Measurements from ENCODE around the gene CELSR1.
"Not testable (repeated sequence)": the region's sequence is repeated elsewhere in the genome, so short reads cannot be mapped to it uniquely, and the experiment has no call there.

The CELSR1 gene

GRCh38 chr22:46327691-46328465 lies 209.5 kb downstream of the CELSR1 start:
- H3K27me3 ChIP-seq (ENCODE audit: low read depth, low read length) = no peaks in the 10 kb centered on the region
- no peak overlapping the region for H3K4me3 ChIP-seq (ENCODE audit: low read depth in 1 of 2, low read length in 2 of 2)
- no peaks in the 10 kb centered on the region for H3K36me3 ChIP-seq (ENCODE audit: control insufficient read depth in 1 of 2, insufficient read depth in 2 of 2, low read length in 2 of 2)
- H3K27ac ChIP-seq (ENCODE audit: low read length) = no peak overlapping the region
- no peaks in the 10 kb centered on the region for H3K4me1 ChIP-seq (ENCODE audit: control insufficient read depth in 1 of 2, insufficient read depth in 2 of 2, low read length in 2 of 2)
- H3K9me3 ChIP-seq (ENCODE audit: control insufficient read depth in 1 of 2, low read length in 2 of 2) = no peaks in the 10 kb centered on the region

GRCh38 chr22:46326066-46326680 lies 211.2 kb downstream of the CELSR1 start:
- no peaks in the 10 kb centered on the region for H3K27me3 ChIP-seq (ENCODE audit: low read depth, low read length)
- no peak overlapping the region for H3K4me3 ChIP-seq (ENCODE audit: low read depth in 1 of 2, low read length in 2 of 2)
- H3K4me1 ChIP-seq (ENCODE audit: control insufficient read depth in 1 of 2, insufficient read depth in 2 of 2, low read length in 2 of 2) = no peaks in the 10 kb centered on the region
- no peaks in the 10 kb centered on the region for H3K9me3 ChIP-seq (ENCODE audit: control insufficient read depth in 1 of 2, low read length in 2 of 2)
- no peak overlapping the region for H3K27ac ChIP-seq (ENCODE audit: low read length)
- H3K36me3 ChIP-seq (ENCODE audit: control insufficient read depth in 1 of 2, insufficient read depth in 2 of 2, low read length in 2 of 2) = no peaks in the 10 kb centered on the region

GRCh38 chr22:46323162-46323561 lies 214.3 kb downstream of the CELSR1 start:
- no peaks in the 10 kb centered on the region for H3K4me1 ChIP-seq (ENCODE audit: control insufficient read depth in 1 of 2, insufficient read depth in 2 of 2, low read length in 2 of 2)
- H3K9me3 ChIP-seq (ENCODE audit: control insufficient read depth in 1 of 2, low read length in 2 of 2) = no peaks in the 10 kb centered on the region
- H3K27ac ChIP-seq (ENCODE audit: low read length) = no peak overlapping the region
- H3K36me3 ChIP-seq (ENCODE audit: control insufficient read depth in 1 of 2, insufficient read depth in 2 of 2, low read length in 2 of 2) = no peaks in the 10 kb centered on the region
- H3K27me3 ChIP-seq (ENCODE audit: low read depth, low read length) = no peaks in the 10 kb centered on the region
- H3K4me3 ChIP-seq (ENCODE audit: low read depth in 1 of 2, low read length in 2 of 2) = no peak overlapping the region

- no peaks in the 10 kb centered on the region for H3K9me3 ChIP-seq (ENCODE audit: control insufficient read depth in 1 of 2, low read length in 2 of 2)
- no peaks in the 10 kb centered on the region for H3K27me3 ChIP-seq (ENCODE audit: low read depth, low read length)
- H3K36me3 ChIP-seq (ENCODE audit: control insufficient read depth in 1 of 2, insufficient read depth in 2 of 2, low read length in 2 of 2) = no peaks in the 10 kb centered on the region
- no peaks in the 10 kb centered on the region for H3K4me1 ChIP-seq (ENCODE audit: control insufficient read depth in 1 of 2, insufficient read depth in 2 of 2, low read length in 2 of 2)
- no peak overlapping the region for H3K4me3 ChIP-seq (ENCODE audit: low read depth in 1 of 2, low read length in 2 of 2)
- H3K27ac ChIP-seq (ENCODE audit: low read length) = no peak overlapping the region
Observed at GRCh38 chr22:46322711-46323110, 214.7 kb downstream of the CELSR1 start.

GRCh38 chr22:46320716-46321386 lies 216.6 kb downstream of the CELSR1 start:
- no peaks in the 10 kb centered on the region for H3K9me3 ChIP-seq (ENCODE audit: control insufficient read depth in 1 of 2, low read length in 2 of 2)
- H3K36me3 ChIP-seq (ENCODE audit: control insufficient read depth in 1 of 2, insufficient read depth in 2 of 2, low read length in 2 of 2) = no peaks in the 10 kb centered on the region
- H3K4me1 ChIP-seq (ENCODE audit: control insufficient read depth in 1 of 2, insufficient read depth in 2 of 2, low read length in 2 of 2) = no peaks in the 10 kb centered on the region
- H3K27ac ChIP-seq (ENCODE audit: low read length) = no peak overlapping the region
- H3K27me3 ChIP-seq (ENCODE audit: low read depth, low read length) = no peaks in the 10 kb centered on the region
- H3K4me3 ChIP-seq (ENCODE audit: low read depth in 1 of 2, low read length in 2 of 2) = no peak overlapping the region

- Histone ChIP-seq H3K27me3 (ENCODE audit: low read depth, low read length) (no peaks in the 10 kb centered on the region), H3K4me3 (ENCODE audit: low read depth in 1 of 2, low read length in 2 of 2) (no peak overlapping the region), H3K27ac (ENCODE audit: low read length) (no peak overlapping the region), H3K36me3 (ENCODE audit: control insufficient read depth in 1 of 2, insufficient read depth in 2 of 2, low read length in 2 of 2) (no peaks in the 10 kb centered on the region), H3K9me3 (ENCODE audit: control insufficient read depth in 1 of 2, low read length in 2 of 2) (no peaks in the 10 kb centered on the region), H3K4me1 (ENCODE audit: control insufficient read depth in 1 of 2, insufficient read depth in 2 of 2, low read length in 2 of 2) (no peaks in the 10 kb centered on the region)
Observed at GRCh38 chr22:46320166-46320710, 217.2 kb downstream of the CELSR1 start.

GRCh38 chr22:46319319-46319718 lies 218.1 kb downstream of the CELSR1 start:
- Histone ChIP-seq H3K36me3 (ENCODE audit: control insufficient read depth in 1 of 2, insufficient read depth in 2 of 2, low read length in 2 of 2) (no peaks in the 10 kb centered on the region), H3K4me1 (ENCODE audit: control insufficient read depth in 1 of 2, insufficient read depth in 2 of 2, low read length in 2 of 2) (no peaks in the 10 kb centered on the region), H3K4me3 (ENCODE audit: low read depth in 1 of 2, low read length in 2 of 2) (no peak overlapping the region), H3K27me3 (ENCODE audit: low read depth, low read length) (no peaks in the 10 kb centered on the region), H3K27ac (ENCODE audit: low read length) (no peak overlapping the region), H3K9me3 (ENCODE audit: control insufficient read depth in 1 of 2, low read length in 2 of 2) (no peaks in the 10 kb centered on the region)

GRCh38 chr22:46318576-46318975 lies 218.8 kb downstream of the CELSR1 start:
- no peaks in the 10 kb centered on the region for H3K27me3 ChIP-seq (ENCODE audit: low read depth, low read length)
- H3K4me1 ChIP-seq (ENCODE audit: control insufficient read depth in 1 of 2, insufficient read depth in 2 of 2, low read length in 2 of 2) = no peaks in the 10 kb centered on the region
- H3K9me3 ChIP-seq (ENCODE audit: control insufficient read depth in 1 of 2, low read length in 2 of 2) = no peaks in the 10 kb centered on the region
- no peaks in the 10 kb centered on the region for H3K36me3 ChIP-seq (ENCODE audit: control insufficient read depth in 1 of 2, insufficient read depth in 2 of 2, low read length in 2 of 2)
- H3K4me3 ChIP-seq (ENCODE audit: low read depth in 1 of 2, low read length in 2 of 2) = no peak overlapping the region
- H3K27ac ChIP-seq (ENCODE audit: low read length) = no peak overlapping the region

GRCh38 chr22:46317646-46318045 lies 219.8 kb downstream of the CELSR1 start:
- Histone ChIP-seq H3K27me3 (ENCODE audit: low read depth, low read length) (no peaks in the 10 kb centered on the region), H3K36me3 (ENCODE audit: control insufficient read depth in 1 of 2, insufficient read depth in 2 of 2, low read length in 2 of 2) (no peaks in the 10 kb centered on the region), H3K27ac (ENCODE audit: low read length) (no peak overlapping the region), H3K4me1 (ENCODE audit: control insufficient read depth in 1 of 2, insufficient read depth in 2 of 2, low read length in 2 of 2) (no peaks in the 10 kb centered on the region), H3K9me3 (ENCODE audit: control insufficient read depth in 1 of 2, low read length in 2 of 2) (no peaks in the 10 kb centered on the region), H3K4me3 (ENCODE audit: low read depth in 1 of 2, low read length in 2 of 2) (no peak overlapping the region)

- Histone ChIP-seq H3K27me3 (ENCODE audit: low read depth, low read length) (no peaks in the 10 kb centered on the region), H3K4me3 (ENCODE audit: low read depth in 1 of 2, low read length in 2 of 2) (no peak overlapping the region), H3K9me3 (ENCODE audit: control insufficient read depth in 1 of 2, low read length in 2 of 2) (no peaks in the 10 kb centered on the region), H3K36me3 (ENCODE audit: control insufficient read depth in 1 of 2, insufficient read depth in 2 of 2, low read length in 2 of 2) (no peaks in the 10 kb centered on the region), H3K4me1 (ENCODE audit: control insufficient read depth in 1 of 2, insufficient read depth in 2 of 2, low read length in 2 of 2) (no peaks in the 10 kb centered on the region), H3K27ac (ENCODE audit: low read length) (no peak overlapping the region)
Observed at GRCh38 chr22:46315976-46316375, 221.4 kb downstream of the CELSR1 start.

- H3K4me1 ChIP-seq (ENCODE audit: control insufficient read depth in 1 of 2, insufficient read depth in 2 of 2, low read length in 2 of 2); H3K4me3 ChIP-seq (ENCODE audit: low read depth in 1 of 2, low read length in 2 of 2); H3K36me3 ChIP-seq (ENCODE audit: control insufficient read depth in 1 of 2, insufficient read depth in 2 of 2, low read length in 2 of 2); H3K9me3 ChIP-seq (ENCODE audit: control insufficient read depth in 1 of 2, low read length in 2 of 2); H3K27me3 ChIP-seq (ENCODE audit: low read depth, low read length); H3K27ac ChIP-seq (ENCODE audit: low read length): not testable (repeated sequence)
Observed at GRCh38 chr22:46312848-46313247, 224.6 kb downstream of the CELSR1 start.

All from muscle layer of duodenum (tissue), 2 donors.